HuH-7.5 (cell line): ENCODE results near the gene PRCD.
"Not testable (repeated sequence)": the region's sequence is repeated elsewhere in the genome, so short reads cannot be mapped to it uniquely, and the experiment has no call there.

Experiments used
- DNase-seq: peaks from one replicate; pipeline ENCODE4 v3.0.0; 2011; ENCODE audit warnings: low spot score

The PRCD gene

DNA sequence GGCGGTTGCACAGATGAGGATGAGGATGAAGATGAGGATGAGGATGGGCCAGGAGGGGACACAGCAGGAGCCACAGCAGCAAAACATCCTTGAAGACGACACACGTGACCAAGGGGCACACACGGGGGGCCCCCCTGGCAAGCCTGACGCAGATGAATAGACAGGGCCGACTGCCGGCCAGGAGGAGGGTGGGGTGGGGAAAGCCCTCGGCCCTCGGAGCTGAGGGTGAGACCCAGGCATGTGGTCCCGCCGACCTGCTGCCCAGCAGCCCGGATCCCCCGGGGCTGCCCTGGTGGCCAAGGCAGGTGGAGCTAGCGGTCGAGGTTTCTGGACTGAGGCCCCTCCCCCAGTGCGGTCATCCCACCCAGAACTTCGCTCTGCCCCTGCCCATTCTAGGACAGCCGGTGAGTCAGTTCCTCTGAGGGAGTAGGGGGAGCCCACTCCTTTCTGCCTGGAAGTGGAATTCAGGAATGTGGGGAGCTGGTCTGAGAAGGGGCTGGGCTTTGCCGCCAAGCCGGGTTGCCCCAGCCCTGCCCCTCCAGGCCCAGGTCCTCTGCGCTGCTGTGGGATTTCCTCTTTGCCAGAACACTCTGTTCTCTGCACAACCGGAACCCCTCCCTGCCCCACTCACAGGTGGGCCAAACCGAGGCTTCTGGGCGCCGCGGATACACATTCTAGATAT is 12.3 kb upstream of the PRCD start:
- no peak for DNase-seq

- no peak for DNase-seq
These were observed 11.7 kb upstream of the PRCD start for GRCh38 chr17:76528156-76528527.

- DNase-seq = no peak
These were observed 11.2 kb upstream of the PRCD start for GRCh38 chr17:76528528-76529223.

DNA sequence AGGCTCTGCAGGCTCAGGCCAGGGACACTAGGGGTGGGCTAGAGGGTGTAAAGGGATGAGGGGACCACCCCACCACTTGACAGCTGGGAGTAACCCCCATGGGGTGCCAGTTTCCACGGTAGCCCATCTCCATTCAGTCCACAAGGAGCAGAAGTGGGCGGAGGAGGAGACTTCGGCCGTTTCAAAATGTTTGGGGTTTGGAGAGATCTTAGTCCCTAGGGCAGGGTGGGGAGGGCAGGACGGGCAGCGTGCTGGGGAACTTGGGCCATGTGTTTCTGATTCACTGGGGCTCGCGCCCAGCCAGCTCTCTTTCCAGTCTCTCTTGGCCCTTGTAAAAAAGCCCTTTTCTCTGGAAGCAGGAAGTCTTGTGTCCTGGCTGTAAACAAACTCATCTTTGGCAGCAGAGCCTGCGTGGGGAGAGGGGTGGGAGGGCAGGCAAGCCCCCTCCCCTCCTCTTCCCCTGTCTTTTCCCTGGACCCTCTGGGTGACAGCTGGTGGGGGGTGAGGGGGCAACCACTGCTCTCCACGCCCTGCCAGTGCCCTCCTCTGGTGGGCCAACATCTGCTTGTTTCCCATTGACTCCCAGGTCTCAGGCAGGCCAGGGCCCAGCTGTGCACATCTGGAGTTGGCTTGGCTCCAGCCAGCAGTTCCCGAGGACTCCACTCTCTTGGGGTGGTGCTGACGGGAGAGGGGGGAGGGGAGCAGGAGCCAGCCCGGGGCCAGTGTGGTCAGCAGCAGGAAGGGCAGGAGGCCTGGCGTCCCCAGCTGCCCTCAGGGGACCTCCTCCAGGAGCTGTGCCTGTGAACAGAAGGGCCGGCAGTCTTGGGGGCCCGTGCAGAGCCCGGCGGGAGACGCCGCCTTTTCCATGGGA is 10.4 kb upstream of the PRCD start:
- no peak for DNase-seq

DNA sequence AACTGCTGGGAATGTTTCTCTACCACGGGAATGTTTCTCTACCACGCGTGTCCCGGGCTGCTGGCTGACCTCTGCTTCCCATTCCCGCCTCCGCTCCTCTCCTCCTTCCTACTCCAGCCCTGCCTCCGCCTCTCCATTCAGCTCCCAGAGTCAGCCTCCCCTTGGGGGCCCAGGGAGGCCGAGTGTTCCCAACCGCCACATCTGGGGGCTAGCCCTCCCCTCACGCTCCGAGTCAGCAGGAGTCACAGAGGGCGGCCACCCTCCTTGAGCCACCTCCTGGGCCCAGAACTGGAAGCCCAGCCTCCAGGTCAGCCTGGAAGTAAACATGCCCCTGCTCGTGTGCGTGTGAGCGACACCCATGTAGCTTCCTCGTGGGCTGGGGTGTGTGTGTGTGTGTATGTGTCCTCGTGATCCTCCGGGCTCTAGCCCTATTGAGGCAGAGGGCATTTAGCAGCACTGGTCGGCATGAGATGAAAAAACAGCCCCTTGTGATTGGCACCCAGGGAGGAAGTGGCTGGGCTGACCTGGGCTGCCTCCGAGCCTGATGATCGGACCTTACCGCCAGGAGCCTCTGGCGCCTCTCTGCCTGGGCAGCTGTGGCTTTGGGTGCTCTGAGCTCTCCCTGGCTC is 9.6 kb upstream of the PRCD start:
- DNase-seq = no peak

GRCh38 chr17:76530811-76531485 is 8.9 kb upstream of the PRCD start:
- no peak for DNase-seq

GRCh38 chr17:76531486-76532038 is 8.3 kb upstream of the PRCD start:
- no peak for DNase-seq

DNA sequence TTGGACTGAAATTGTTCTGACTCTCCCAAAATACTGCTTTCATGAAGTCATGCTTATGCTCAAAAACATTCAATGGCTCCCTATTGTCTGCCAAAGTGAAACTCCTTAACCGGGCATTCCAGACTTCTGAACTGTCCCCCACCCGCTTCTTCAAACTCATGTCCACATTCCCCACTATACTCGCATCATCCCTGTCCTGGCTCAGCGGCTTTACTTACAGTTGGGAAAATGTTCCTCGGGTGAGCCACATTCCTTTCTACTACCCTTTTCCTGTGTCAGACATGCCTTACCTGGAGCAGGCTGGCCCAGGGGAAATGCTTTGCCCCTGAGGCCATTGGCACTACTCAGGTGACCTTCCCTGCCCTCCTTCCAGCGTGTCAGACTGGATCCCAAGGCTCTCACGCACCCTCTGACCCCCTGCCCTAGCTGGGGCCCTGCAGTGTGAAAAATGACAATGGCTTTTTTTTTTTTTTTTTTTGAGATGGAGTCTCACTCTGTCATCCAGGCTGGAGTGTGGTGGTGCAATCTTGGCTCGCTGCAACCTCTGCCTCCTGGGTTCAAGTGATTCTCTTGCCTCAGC is 7.7 kb upstream of the PRCD start:
- DNase-seq = no peak

DNA sequence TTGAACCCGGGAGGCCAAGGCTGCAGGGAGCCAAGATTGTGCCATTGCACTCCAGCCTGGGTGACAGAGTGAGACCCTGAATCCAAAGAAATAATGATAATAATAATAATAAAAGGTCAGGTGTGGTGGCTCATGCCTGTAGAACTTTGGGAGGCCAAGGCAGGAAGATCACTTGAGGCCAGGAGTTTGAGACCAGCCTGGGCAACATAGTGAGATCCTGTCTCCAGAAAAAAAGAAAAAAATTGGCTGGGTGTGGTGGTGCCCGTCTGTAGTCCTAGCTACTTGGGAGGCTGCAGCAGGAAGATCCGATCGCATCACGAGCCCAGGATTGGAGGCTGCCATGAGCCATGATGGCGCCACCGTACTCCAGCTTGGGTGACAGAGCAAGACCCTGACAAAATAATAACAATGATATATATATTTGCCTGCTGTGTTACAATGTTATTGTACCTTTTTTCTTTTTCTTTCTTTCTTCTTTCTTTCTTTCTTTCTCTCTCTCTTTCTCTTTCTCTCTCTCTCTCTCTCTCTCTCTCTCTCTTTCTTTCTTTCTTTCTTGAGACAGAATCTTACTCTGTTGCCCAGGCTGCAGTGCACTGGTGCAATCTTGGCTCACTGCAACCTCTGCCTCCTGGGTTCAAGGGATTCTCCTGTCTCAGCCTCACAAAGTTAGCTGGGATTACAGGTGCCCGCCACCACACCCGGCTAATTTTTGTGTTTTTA is 6.0 kb upstream of the PRCD start:
- not testable (repeated sequence) for DNase-seq

DNA sequence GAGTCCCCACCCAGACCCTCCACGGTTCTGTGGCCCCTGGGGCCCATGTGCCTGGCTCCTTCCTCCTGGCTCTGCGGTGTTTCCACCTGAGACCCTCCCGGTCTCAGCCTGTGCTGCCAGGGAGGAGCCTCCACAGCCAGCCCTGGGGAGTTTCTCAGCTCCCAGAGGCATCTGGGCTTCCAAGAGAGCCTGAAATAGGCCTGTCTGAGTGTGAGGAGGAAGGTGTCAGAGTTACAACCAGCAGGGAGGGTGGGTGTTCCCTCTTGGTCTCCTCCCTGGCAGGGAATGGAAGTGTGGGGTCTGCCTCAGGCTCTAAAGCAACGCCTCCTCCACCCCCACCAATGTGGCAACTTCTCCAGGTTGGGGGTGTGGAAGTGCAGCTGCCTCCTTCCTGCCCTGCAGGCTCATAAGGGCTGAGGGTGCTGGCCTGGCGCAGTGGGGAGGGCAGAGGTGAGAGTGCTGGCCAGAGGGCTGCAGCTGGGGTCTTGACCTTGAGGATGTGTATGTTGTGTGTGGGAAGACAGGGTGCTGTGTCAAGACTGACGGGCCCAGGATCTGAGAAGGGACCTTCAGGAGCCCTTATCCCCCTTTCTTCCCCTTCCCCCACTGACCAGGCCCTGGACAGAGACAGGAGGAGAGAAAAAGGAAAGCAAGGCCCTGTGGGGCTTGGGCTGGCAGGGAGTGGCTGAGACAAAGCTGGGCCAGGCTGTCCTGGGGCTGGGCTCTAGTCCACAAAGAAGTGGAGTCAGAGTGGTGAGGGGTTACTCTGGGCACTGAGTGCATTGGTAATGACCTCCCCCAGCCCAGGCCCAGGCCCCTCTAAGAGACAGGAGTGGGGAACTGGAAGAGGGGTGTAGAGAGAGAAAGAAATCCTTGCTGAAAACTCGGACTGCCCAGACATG is 4.8 kb upstream of the PRCD start:
- no peak for DNase-seq

- DNase-seq = no peak
These were observed 3.9 kb upstream of the PRCD start for GRCh38 chr17:76535788-76536510.

DNA sequence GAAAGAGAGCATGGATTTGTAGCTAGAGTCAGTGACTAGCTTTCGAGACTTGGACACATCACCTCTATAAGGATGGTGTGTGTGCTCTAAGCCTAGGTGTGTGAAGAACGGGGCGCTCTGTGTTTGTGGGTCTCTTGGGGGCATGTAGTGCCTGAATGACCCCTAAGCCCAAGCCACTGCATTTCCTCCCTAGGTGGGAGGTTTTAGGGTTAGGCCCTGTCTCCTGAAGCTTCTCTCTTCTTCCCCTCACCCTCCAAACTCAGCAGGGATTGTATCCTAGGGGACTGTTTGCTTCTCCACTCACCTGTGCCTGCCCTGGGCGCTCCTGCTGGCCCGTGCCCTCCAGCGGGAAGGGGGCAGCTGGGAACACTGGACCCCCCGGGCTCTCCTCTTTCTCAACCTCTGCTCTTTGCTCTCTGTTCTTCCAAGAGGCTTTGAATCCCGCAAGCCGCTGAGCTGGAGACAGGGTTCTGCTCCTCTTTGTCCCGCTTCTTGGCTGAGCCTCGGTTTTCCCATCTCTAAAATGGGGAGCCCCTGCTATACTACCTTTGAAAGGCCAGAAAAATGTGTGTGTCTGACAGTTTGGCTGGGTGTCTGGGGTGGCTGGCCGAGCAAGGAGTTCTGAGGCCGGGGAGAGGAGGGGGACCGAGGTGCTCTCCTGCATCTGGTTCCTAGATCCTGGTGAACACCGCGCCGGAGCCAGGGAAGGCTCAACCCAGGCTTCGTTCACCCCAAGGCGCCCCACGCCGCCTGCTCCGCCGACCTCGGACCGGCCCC is 3.1 kb upstream of the PRCD start:
- no peak for DNase-seq

GRCh38 chr17:76537288-76537577 is 2.6 kb upstream of the PRCD start:
- no peak for DNase-seq

DNA sequence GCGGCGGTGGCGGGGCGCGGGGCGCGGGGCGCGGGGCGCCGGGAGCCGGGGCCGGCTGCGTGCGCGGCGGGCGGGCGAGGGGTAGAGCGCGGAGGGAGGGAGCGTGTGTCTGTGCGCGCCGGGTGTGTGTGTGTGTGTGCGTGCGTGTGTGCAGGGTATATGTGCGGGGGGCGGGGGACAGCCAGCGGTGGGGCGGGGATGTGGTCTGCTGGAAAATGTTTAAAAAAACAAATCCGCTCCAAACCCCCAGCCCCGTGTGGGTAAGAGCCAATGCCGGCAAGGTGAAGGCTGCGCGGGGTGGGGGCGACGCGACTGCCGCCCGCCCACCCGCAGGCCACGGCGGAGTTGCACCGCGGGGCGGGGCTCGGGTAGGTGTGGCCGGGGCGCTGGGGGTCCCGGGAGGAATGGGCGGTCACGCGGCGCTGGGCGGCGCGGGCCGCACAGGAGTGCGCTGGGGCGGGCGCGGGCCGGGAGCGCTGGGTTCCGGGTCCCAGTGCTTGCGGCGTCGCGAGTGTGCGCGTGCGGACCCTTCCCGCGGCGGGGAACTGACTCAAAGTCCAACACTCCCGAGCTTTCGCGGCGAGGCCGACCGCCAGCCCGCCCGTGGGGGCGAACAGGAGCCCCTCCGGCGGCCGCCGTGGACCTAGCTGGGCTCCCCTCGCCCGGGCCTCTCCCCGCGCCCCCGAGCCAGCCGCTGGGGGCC is 2.1 kb upstream of the PRCD start, which contains the start of gene CYGB:
TSS of gene CYGB (minus strand) at position 132 of the 703 bp plus-strand sequence. CDS start 167 bp downstream, outside the sequence.
- peak; percentile 76 for DNase-seq

DNA sequence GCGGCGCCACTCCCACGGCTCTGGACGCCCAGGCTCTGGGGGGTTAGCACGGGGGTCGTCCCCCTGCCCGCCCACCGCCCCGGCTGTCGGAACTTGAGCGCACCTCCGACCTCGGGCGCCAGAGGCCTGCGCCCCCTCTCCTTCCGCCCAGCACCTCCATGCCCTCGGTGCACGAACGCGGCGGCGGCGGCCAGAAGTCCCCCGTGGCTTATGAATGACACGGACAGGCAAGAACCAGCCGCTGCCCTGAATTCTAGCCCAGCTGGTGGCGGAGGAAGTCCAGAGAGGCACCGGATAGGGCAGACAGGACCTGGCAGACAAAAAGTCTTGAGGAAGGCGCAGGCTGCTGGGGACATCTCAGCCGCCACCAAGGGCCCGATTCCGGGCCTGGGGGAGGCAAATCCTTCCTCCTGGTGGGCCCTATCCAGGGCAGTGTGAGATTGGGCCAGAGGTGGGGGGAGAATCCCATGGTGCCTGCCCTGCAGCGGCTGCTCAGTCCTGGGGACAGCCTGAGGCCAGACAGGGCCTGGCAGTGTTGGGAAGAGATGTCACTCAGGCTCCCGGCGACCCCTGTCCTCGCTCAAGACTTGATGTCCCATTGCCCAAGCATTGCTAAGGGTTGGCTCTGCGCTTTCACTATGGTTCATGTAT is 1.4 kb upstream of the PRCD start:
- DNase-seq = peak; percentile 72

GRCh38 chr17:76538941-76539570 is 788 bp upstream of the PRCD start:
- DNase-seq = no peak
